ENCODE measurements around the gene KCNQ4. TPM values are rescaled to one million over a fixed set of nuclear protein-coding genes. Genes with fewer than 3 reads are reported as not detected.

Gene KCNQ4
- total RNA-seq, 2 experiments from 2014 or later: 0.38 to 0.43 TPM

GRCh38 chr1:40886318-40887011 is 102.9 kb downstream of the KCNQ4 start:
- TF ChIP-seq CTCF (IDR thresholded peaks at IDR 0.05): no peak
- intact Hi-C loops (cut with micrococcal nuclease): no loop called here
- ATAC-seq (no peak), DNase-seq (no peak)
- POLR2A ChIA-PET: no interaction called here
- H3K27ac Mint-ChIP-seq: no peak overlapping the region
- CTCF ChIA-PET: no interaction called here
- H3K4me1 Mint-ChIP-seq (ENCODE audit: low read depth): peaks cover 3% of the 10 kb centered on the region
- H3K27me3 Mint-ChIP-seq: peaks cover 38% of the 10 kb centered on the region
- H3K4me3 Mint-ChIP-seq: no peak overlapping the region
- H3K36me3 Mint-ChIP-seq (ENCODE audit: low read depth): no peaks in the 10 kb centered on the region
- no peaks in the 10 kb centered on the region for H3K9me3 Mint-ChIP-seq

- ATAC-seq: no peak
- POLR2A ChIA-PET: no interaction called here
- H3K36me3 Mint-ChIP-seq (ENCODE audit: low read depth): no peaks in the 10 kb centered on the region
- peaks cover 38% of the 10 kb centered on the region for H3K27me3 Mint-ChIP-seq
- peaks cover 3% of the 10 kb centered on the region for H3K4me1 Mint-ChIP-seq (ENCODE audit: low read depth)
- TF ChIP-seq CTCF (IDR thresholded peaks at IDR 0.05): no peak
- intact Hi-C loops (cut with micrococcal nuclease): no loop called here
- DNase-seq: no peak
- no peaks in the 10 kb centered on the region for H3K9me3 Mint-ChIP-seq
- no peak overlapping the region for H3K27ac Mint-ChIP-seq
- CTCF ChIA-PET: no interaction called here
- H3K4me3 Mint-ChIP-seq: no peak overlapping the region
Observed at GRCh38 chr1:40887012-40887378, 103.4 kb downstream of the KCNQ4 start.

GRCh38 chr1:40887652-40888051 is 104.1 kb downstream of the KCNQ4 start:
- Mint-ChIP-seq H3K27me3 (peaks cover 34% of the 10 kb centered on the region), H3K9me3 (no peaks in the 10 kb centered on the region), H3K4me1 (ENCODE audit: low read depth) (peaks cover 3% of the 10 kb centered on the region), H3K36me3 (ENCODE audit: low read depth) (no peaks in the 10 kb centered on the region), H3K27ac (no peak overlapping the region), H3K4me3 (no peak overlapping the region)
- DNase-seq (no peak), ATAC-seq (no peak)
- intact Hi-C loops (cut with micrococcal nuclease): no loop called here
- CTCF ChIA-PET: no interaction called here
- POLR2A ChIA-PET: no interaction called here
- no peak for TF ChIP-seq CTCF (IDR thresholded peaks at IDR 0.05)

Small RNA genes lying within 50 kb of the gene (microRNA-seq; reads per million reads assigned to microRNA genes)
- gene MIR30C1 (ENCODE audit: borderline microRNAs expressed, borderline replicate concordance) (41.5 reads per million, percentile 54 among the genes with 10 or more reads in this experiment), gene MIR30E (ENCODE audit: borderline microRNAs expressed, borderline replicate concordance) (3,060 reads per million, percentile 94 among the genes with 10 or more reads in this experiment)

Other genes with a start within 250 kb of the KCNQ4 start
- gene RIMS3, start 118.1 kb upstream of the KCNQ4 start, total RNA-seq: 1 to 10 TPM; 3.0 to 3.9 TPM
- gene NFYC, start 92.1 kb upstream of the KCNQ4 start, total RNA-seq: 10 to 100 TPM; 45.6 to 53.8 TPM
- gene CITED4, start 78.6 kb downstream of the KCNQ4 start, total RNA-seq: 1 to 10 TPM; 6.7 to 7.4 TPM
- 100 to 1,000 TPM; 100 to 102 TPM for gene CTPS1, start 195.9 kb downstream of the KCNQ4 start, total RNA-seq
- under 1 TPM; 0.22 to 0.25 TPM for gene SLFNL1, start 237.9 kb downstream of the KCNQ4 start, total RNA-seq

All from activated CD8-positive, alpha-beta T cell treated with anti-CD3 and anti-CD28 coated beads for 36 hours (primary cell).